MCF 10A (cell line): Measurements from ENCODE around the gene CDKL2. TPM values are rescaled to one million over a fixed set of nuclear protein-coding genes. Genes with fewer than 3 reads are reported as not detected.
A peak's percentile ranks its signal among the peaks of the same experiment; 100 is the strongest.

Experiments used
- BruUV-seq: library from RNA; stranded (reverse); fragments of 400-500 nt; replicated peaks from 2 replicates; lab custom pipeline; 2021; lab: Mats Ljungman, UMichigan
- CTCF ChIA-PET: fragments of 300-600 bp; sonication (Branson Sonifier 250); formaldehyde crosslinking; extraction: SDS; loops from one replicate; lab custom pipeline; 2021; ENCODE audit warnings: antibody characterized with exemption, inconsistent platforms; lab: Yijun Ruan, JAX
- POLR2A ChIA-PET: fragments of 300-600, 350-650 bp; sonication (Branson Sonifier 250); formaldehyde crosslinking; extraction: SDS; loops from one replicate; lab custom pipeline; 2020; ENCODE audit warnings: antibody characterized with exemption, inconsistent platforms; lab: Yijun Ruan, JAX
- DNase-seq: peaks from one replicate; pipeline ENCODE4 v3.0.0-alpha.2; 2018; ENCODE audit not compliant: unreplicated experiment
- H3K27ac Mint-ChIP-seq: one replicate; pipeline ENCODE4 v1.8.0; 2022; ENCODE audit warnings: mild to moderate bottlenecking, low read depth, mixed read lengths; ENCODE audit not compliant: unreplicated experiment
- H3K27me3 Mint-ChIP-seq: one replicate; pipeline ENCODE4 v1.8.0; 2022; ENCODE audit warnings: mixed read lengths; ENCODE audit not compliant: insufficient read depth, unreplicated experiment
- H3K36me3 Mint-ChIP-seq: one replicate; pipeline ENCODE4 v1.8.0; 2022; ENCODE audit warnings: mild to moderate bottlenecking, moderate library complexity, mixed read lengths; ENCODE audit not compliant: insufficient read depth, unreplicated experiment
- H3K4me1 Mint-ChIP-seq: one replicate; pipeline ENCODE4 v1.8.0; 2022; ENCODE audit warnings: mixed read lengths; ENCODE audit not compliant: insufficient read depth, unreplicated experiment
- H3K4me3 Mint-ChIP-seq: one replicate; pipeline ENCODE4 v1.8.0; 2022; ENCODE audit warnings: mild to moderate bottlenecking, moderate library complexity, mixed read lengths; ENCODE audit not compliant: unreplicated experiment
- H3K9me3 Mint-ChIP-seq: one replicate; pipeline ENCODE4 v1.8.0; 2022; ENCODE audit warnings: mixed read lengths; ENCODE audit not compliant: unreplicated experiment
- CTCF ChIP-seq: fragments of 200-600 bp; IDR thresholded peaks from one replicate; pipeline ENCODE4 v1.8.0; 2022; ENCODE audit warnings: antibody characterized with exemption, mild to moderate bottlenecking; ENCODE audit not compliant: unreplicated experiment
- intact Hi-C: fragments of 100-400 bp; cut with micrococcal nuclease; formaldehyde crosslinking; loops from 2 replicates; pipeline ENCODE4 v1.14.1; 2022
- total RNA-seq: library from RNA; stranded (reverse); gene quantifications from 2 replicates; pipeline ENCODE4 v1.2.3, GENCODE V29; 2022

The CDKL2 gene
- total RNA-seq, 1 experiment from 2014 or later = 0.42 TPM

- Mint-ChIP-seq H3K4me1 (peaks cover 6% of the 10 kb centered on the region), H3K36me3 (peaks cover 85% of the 10 kb centered on the region), H3K27ac (no peak overlapping the region), H3K4me3 (no peak overlapping the region), H3K27me3 (no peaks in the 10 kb centered on the region), H3K9me3 (no peaks in the 10 kb centered on the region)
- TF ChIP-seq CTCF = no peak
- ChIA-PET CTCF (interaction anchor here (2.1 kb wide), 1 partner anchor 15 kb away, joined by 11 read pairs; no protein-coding TSS in a partner anchor), POLR2A (interaction anchor here (0.6 to 3.5 kb wide), 3 partner anchors 18 to 68 kb away, joined by 3 to 24 read pairs (median 3); partner anchors contain the start of genes G3BP2 and USO1)
- intact Hi-C loops = no loop called here
- no peak for DNase-seq
- BruUV-seq = no TSS peak
Observed at GRCh38 chr4:75655562-75655961, 25.2 kb upstream of the CDKL2 start.

GRCh38 chr4:75654905-75655304, 24.6 kb upstream of the CDKL2 start:
- Mint-ChIP-seq H3K27me3 (no peaks in the 10 kb centered on the region), H3K4me1 (peaks cover 6% of the 10 kb centered on the region), H3K36me3 (peaks cover 88% of the 10 kb centered on the region), H3K4me3 (no peak overlapping the region), H3K9me3 (no peaks in the 10 kb centered on the region), H3K27ac (peak overlapping the region; percentile 47)
- no peak for TF ChIP-seq CTCF
- BruUV-seq = no TSS peak
- ChIA-PET CTCF (interaction anchor here (0.8 to 2.1 kb wide), 4 partner anchors 10 to 69 kb away, joined by 3 to 16 read pairs (median 9); partner anchors contain the start of gene USO1), POLR2A (interaction anchor here (0.7 to 3.5 kb wide), 3 partner anchors 17 to 162 kb away, joined by 3 to 24 read pairs (median 4); partner anchors contain the start of gene USO1)
- intact Hi-C loops = loop anchor here (1.0 kb wide), 2 partner anchors 69 to 193 kb away; partner anchors contain the start of gene USO1
- DNase-seq = no peak

GRCh38 chr4:75653845-75654503, 23.6 kb upstream of the CDKL2 start:
- ChIA-PET CTCF (interaction anchor here (0.6 to 2.1 kb wide), 5 partner anchors 11 to 69 kb away, joined by 3 to 16 read pairs (median 7); partner anchors contain the start of gene USO1), POLR2A (interaction anchor here (0.6 to 3.5 kb wide), 6 partner anchors 18 to 161 kb away, joined by 3 to 24 read pairs (median 4); partner anchors contain the start of gene USO1)
- Mint-ChIP-seq H3K9me3 (no peaks in the 10 kb centered on the region), H3K4me3 (no peak overlapping the region), H3K4me1 (peaks cover 4% of the 10 kb centered on the region), H3K27me3 (no peaks in the 10 kb centered on the region), H3K36me3 (peaks cover 90% of the 10 kb centered on the region), H3K27ac (no peak overlapping the region)
- peak; percentile 45 for TF ChIP-seq CTCF
- intact Hi-C loops = loop anchor here (1.0 kb wide), 2 partner anchors 70 to 194 kb away; partner anchors contain the start of gene USO1
- peak; percentile 45 for DNase-seq
- BruUV-seq = no TSS peak

GRCh38 chr4:75644095-75644494, 13.8 kb upstream of the CDKL2 start:
- Mint-ChIP-seq H3K36me3 (peaks cover 70% of the 10 kb centered on the region), H3K4me1 (peaks cover 6% of the 10 kb centered on the region), H3K4me3 (no peak overlapping the region), H3K27ac (no peak overlapping the region), H3K27me3 (no peaks in the 10 kb centered on the region), H3K9me3 (no peaks in the 10 kb centered on the region)
- CTCF ChIA-PET = interaction anchor here (0.8 kb wide), 1 partner anchor 25 kb away, joined by 3 read pairs; no protein-coding TSS in a partner anchor
- no TSS peak for BruUV-seq
- DNase-seq = no peak
- POLR2A ChIA-PET = interaction anchor here (1.3 kb wide), 1 partner anchor 80 kb away, joined by 4 read pairs; the partner anchor contains the start of gene USO1
- intact Hi-C loops = no loop called here
- TF ChIP-seq CTCF = no peak
